WERI-Rb-1 (cell line): Measurements from ENCODE around the gene CALCOCO2.

Source experiments
- DNase-seq: peaks from one replicate; pipeline ENCODE4 v3.0.0-alpha.2; 2020
- H3K27ac ChIP-seq: fragments of 250-450 bp; sonication (Bioruptor Pico); 2 replicates; pipeline ENCODE4 v1.5.1; 2020; ENCODE audit warnings: mild to moderate bottlenecking, moderate library complexity
- H3K27me3 ChIP-seq: fragments of 250-450 bp; sonication (Bioruptor Pico); 2 replicates; pipeline ENCODE4 v1.5.1; 2021; ENCODE audit warnings: mild to moderate bottlenecking, low read depth, moderate library complexity; ENCODE audit not compliant: insufficient read depth, severe bottlenecking
- H3K36me3 ChIP-seq: fragments of 250-450 bp; sonication (Bioruptor Pico); 2 replicates; pipeline ENCODE4 v1.5.1; 2020; ENCODE audit warnings: mild to moderate bottlenecking, moderate library complexity
- H3K4me3 ChIP-seq: 2 replicates; pipeline ENCODE4 v1.5.1; 2011; ENCODE audit warnings: low read depth, mild to moderate bottlenecking, control low read depth, low read length
- H3K9me3 ChIP-seq: fragments of 250-450 bp; sonication (Bioruptor Pico); 2 replicates; pipeline ENCODE4 v1.5.1; 2021; ENCODE audit warnings: mild to moderate bottlenecking, moderate library complexity; ENCODE audit not compliant: severe bottlenecking
- TF ChIP-seq, protein P1 (sequence below): IDR thresholded peaks from 2 replicates; pipeline ENCODE4 v1.5.1; 2011; ENCODE audit warnings: low read depth, mild to moderate bottlenecking, control low read depth, inconsistent platforms, low read length

Gene CALCOCO2

DNA sequence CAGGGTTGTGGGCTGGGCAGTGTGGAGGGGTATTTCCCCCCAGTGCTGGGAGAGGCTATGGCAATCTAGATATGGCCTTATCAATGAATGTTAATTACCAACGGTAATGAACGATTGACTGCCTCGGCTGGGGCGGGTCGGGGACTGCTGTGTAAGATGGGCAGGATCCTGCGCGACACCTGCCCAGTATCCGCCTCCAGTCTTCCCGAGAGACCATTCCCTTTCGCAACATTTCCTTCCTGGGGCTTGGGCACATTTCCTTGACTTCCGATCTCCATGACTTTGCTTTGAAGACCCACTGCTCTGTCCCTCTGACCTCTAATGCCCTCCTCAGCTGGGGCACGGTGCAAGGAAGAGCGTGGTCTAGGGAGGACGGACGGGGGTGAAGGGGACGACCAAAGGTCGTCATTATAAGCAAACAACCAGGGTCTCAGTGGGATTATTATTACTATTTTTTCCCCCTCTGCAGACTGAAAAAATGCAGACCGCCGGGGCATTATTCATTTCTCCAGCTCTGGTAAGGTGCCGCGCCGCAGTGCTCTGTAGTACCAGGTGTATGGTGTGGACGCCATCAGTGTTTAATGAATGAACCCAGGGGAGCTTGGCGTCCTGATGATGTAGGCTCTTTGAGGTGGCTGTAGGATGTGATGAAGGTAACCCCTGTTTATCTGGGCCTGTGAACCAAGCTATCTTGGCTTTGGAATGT, 62.3 kb downstream of the CALCOCO2 start:
- peak overlapping the region; percentile 54 for H3K27ac ChIP-seq
- no peak for DNase-seq
- TF ChIP-seq, protein P1, sequence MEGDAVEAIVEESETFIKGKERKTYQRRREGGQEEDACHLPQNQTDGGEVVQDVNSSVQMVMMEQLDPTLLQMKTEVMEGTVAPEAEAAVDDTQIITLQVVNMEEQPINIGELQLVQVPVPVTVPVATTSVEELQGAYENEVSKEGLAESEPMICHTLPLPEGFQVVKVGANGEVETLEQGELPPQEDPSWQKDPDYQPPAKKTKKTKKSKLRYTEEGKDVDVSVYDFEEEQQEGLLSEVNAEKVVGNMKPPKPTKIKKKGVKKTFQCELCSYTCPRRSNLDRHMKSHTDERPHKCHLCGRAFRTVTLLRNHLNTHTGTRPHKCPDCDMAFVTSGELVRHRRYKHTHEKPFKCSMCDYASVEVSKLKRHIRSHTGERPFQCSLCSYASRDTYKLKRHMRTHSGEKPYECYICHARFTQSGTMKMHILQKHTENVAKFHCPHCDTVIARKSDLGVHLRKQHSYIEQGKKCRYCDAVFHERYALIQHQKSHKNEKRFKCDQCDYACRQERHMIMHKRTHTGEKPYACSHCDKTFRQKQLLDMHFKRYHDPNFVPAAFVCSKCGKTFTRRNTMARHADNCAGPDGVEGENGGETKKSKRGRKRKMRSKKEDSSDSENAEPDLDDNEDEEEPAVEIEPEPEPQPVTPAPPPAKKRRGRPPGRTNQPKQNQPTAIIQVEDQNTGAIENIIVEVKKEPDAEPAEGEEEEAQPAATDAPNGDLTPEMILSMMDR: no peak
- peak overlapping the region; percentile 79 for H3K4me3 ChIP-seq
- no peaks in the 10 kb centered on the region for H3K9me3 ChIP-seq
- H3K27me3 ChIP-seq: no peaks in the 10 kb centered on the region
- peaks cover 11% of the 10 kb centered on the region for H3K36me3 ChIP-seq

DNA sequence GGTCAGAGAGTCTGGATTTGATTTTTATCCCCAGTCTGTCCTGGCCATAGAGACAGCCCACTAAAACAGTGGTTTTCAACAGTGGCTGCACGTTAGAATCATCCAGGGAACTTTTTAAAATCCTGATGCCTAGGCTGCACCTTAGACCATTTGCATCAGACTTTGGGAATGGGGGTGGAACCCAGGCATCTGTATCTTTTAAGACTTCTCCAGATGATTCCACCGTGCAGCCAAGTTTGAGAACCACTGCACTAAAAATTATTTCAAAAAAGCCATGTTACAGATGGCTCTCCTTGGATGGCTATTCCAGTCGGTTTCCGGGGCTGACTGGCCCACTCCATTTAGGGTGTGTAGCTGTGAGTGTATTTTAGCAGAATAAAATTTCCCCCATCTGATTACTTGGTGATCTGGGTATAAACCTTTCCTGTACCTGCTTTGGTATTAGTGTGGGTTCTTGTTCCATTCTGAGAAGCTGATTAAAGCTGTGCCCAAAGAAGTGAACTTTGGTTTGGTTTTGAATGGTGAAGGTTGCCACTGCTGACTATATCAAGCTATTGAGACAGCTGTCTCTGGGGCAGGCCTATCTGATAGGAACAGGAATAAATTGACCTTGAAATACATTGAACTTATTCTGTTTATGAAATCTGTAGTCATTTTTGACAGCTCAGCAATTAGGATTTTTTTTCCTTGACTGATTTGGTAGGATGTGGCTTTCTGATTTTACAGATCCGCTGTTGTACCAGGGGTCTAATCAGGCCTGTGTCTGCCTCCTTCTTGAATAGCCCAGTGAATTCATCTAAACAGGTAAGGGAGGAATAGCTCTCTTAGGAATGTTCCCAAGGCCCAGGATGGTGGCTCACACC, 63.0 kb downstream of the CALCOCO2 start:
- Histone ChIP-seq H3K27ac (peak overlapping the region; percentile 54; the same call in 1 of the 2 replicates), H3K36me3 (peaks cover 11% of the 10 kb centered on the region), H3K4me3 (peak overlapping the region; percentile 79), H3K9me3 (no peaks in the 10 kb centered on the region), H3K27me3 (no peaks in the 10 kb centered on the region)
- DNase-seq: no peak
- TF ChIP-seq, protein P1: no peak

DNA sequence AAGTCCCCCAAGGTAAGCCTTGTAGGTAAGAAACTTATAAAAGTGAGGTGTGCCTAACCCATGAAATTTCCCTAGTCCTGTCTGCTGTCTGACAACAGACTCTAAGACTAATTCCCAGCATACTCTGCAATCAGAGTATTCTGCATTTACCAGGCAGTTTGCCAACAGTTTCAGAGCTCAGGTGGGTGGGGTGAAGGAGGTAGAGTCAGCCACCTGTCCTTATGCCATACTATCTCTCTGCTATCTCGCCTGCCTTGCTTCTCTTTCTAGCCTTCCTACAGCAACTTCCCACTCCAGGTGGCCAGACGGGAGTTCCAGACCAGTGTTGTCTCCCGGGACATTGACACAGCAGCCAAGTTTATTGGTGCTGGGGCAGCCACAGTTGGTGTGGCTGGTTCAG, 64.1 kb downstream of the CALCOCO2 start:
- Histone ChIP-seq H3K9me3 (no peaks in the 10 kb centered on the region), H3K4me3 (no peak overlapping the region), H3K27me3 (no peaks in the 10 kb centered on the region), H3K27ac (no peak overlapping the region), H3K36me3 (peaks cover 11% of the 10 kb centered on the region)
- DNase-seq: no peak
- TF ChIP-seq, protein P1: no peak

DNA sequence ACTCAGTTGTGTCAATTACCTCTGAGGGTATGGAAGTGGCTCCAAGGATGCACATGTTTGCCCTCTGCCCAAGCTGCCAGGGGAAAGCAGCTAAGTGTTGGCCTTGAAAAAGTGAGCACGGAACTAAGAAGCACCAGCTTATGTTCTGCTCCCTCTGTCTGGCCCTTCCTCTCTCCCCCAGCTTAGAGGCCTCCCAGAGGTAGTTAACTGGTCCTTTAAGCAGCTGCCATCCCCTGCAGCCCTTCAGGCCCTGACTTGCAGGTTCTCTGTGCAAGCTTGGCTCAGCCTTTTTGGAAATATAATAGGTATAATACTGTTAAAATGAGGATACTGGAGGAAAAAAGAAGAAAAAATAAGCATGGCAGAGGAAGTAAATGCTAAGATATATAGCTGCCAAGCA, 70.4 kb downstream of the CALCOCO2 start:
- H3K27me3 ChIP-seq: no peaks in the 10 kb centered on the region
- H3K4me3 ChIP-seq: no peak overlapping the region
- H3K9me3 ChIP-seq: no peaks in the 10 kb centered on the region
- no peak overlapping the region for H3K27ac ChIP-seq
- no peaks in the 10 kb centered on the region; the same call in 1 of the 2 replicates for H3K36me3 ChIP-seq
- peak; percentile 60 for DNase-seq
- TF ChIP-seq, protein P1: no peak

DNA sequence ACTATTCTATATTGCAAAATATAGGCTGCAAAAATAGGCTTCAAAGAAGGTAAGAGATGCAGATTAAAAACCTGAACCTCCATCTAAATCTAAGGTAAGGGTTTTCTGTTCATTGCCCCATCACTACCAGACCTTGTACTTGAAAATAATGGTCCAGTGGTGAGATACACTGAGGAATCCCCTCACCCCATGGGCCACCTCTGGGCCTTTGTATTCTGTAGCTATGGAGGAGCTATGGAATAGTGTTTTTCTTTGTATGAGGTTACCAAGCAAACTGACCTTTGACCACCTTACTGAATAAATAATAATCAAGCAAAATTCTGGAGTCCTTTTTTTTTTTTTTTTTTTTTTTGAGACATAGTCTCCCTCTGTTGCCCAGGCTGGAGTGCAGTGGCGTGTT, 72.6 kb downstream of the CALCOCO2 start:
- Histone ChIP-seq H3K4me3 (no peak overlapping the region), H3K27me3 (no peaks in the 10 kb centered on the region), H3K36me3 (no peaks in the 10 kb centered on the region), H3K9me3 (no peaks in the 10 kb centered on the region), H3K27ac (no peak overlapping the region)
- TF ChIP-seq, protein P1: no peak
- no peak for DNase-seq
